Endothelial cell of umbilical vein (primary cell): ENCODE measurements around the gene TSPAN10. TPM values are rescaled to one million over a fixed set of nuclear protein-coding genes. Genes with fewer than 3 reads are reported as not detected.
"Not testable (repeated sequence)": the region's sequence is repeated elsewhere in the genome, so short reads cannot be mapped to it uniquely, and the experiment has no call there.

Experiments used
- BruUV-seq: library from RNA; stranded (reverse); fragments of 400-500 nt; replicated peaks from 2 replicates; lab custom pipeline; 2021; lab: Mats Ljungman, UMichigan
- CTCF ChIA-PET: fragments of 300-600, 350-600 bp; sonication (Branson Sonifier 250); formaldehyde crosslinking; loops from one replicate; lab custom pipeline; 2021; ENCODE audit warnings: antibody characterized with exemption, inconsistent platforms; lab: Charles Lee
- POLR2A ChIA-PET: fragments of 300-600, 350-600 bp; sonication (Branson Sonifier 250); formaldehyde crosslinking; loops from one replicate; lab custom pipeline; 2021; ENCODE audit warnings: antibody characterized with exemption, inconsistent platforms; lab: Charles Lee
- DNase-seq: peaks from one replicate; pipeline ENCODE4 v3.0.0-alpha.2; 2011; ENCODE audit warnings: low read depth, low spot score
- FAIRE-seq: peaks from 2 replicates; lab custom pipeline; 2011; peaks lifted over from hg19 to GRCh38; lab: Jason Lieb, UNC
- H2AFZ ChIP-seq: 2 replicates; pipeline ENCODE4 v1.6.0; 2012; ENCODE audit warnings: low read depth, low read length, control low read depth, inconsistent platforms
- H3K27ac ChIP-seq: 2 replicates; pipeline ENCODE4 v1.5.1; 2011; ENCODE audit warnings: low read depth, mild to moderate bottlenecking, control low read depth, low read length, moderate library complexity; ENCODE audit not compliant: insufficient read depth
- H3K27me3 ChIP-seq, 2 experiments: 2 replicates each; pipeline versions ENCODE4 v1.6.0 to v1.6.1; 2011; ENCODE audit warnings: low read length in 2 of 2, mixed read lengths in 1 of 2; ENCODE audit not compliant: control insufficient read depth in 2 of 2, insufficient read depth in 2 of 2
- H3K36me3 ChIP-seq, 2 experiments: 2 replicates in 1 of 2; 3 replicates in 1 of 2; pipeline ENCODE4 v1.5.1; 2011; ENCODE audit warnings: low read length in 2 of 2, mild to moderate bottlenecking in 1 of 2, moderate library complexity in 1 of 2; ENCODE audit not compliant: control insufficient read depth in 2 of 2, insufficient read depth in 2 of 2; ENCODE audit errors: extremely low read depth in 1 of 2
- H3K4me1 ChIP-seq: 3 replicates; pipeline ENCODE4 v1.5.1; 2011; ENCODE audit warnings: mild to moderate bottlenecking, low read length; ENCODE audit not compliant: control insufficient read depth, insufficient read depth; ENCODE audit errors: extremely low read depth
- H3K4me2 ChIP-seq: 2 replicates; pipeline ENCODE4 v1.6.1; 2011; ENCODE audit warnings: low read length, control low read depth, mixed read lengths; ENCODE audit not compliant: insufficient read depth
- H3K4me3 ChIP-seq, 3 experiments: fragments of 200-600 bp in 1 of 3; sonication (generic), shearing (Covaris generic) in 1 of 3; replicated peaks in 1 of 3; 2 replicates each; pipeline ENCODE4 v1.5.1; 2011 to 2016; ENCODE audit warnings: control low read depth in 3 of 3, low read length in 3 of 3, mild to moderate bottlenecking in 2 of 3, inconsistent platforms in 1 of 3, low read depth in 1 of 3, moderate library complexity in 1 of 3; ENCODE audit not compliant: insufficient read depth in 1 of 3
- H3K79me2 ChIP-seq: 2 replicates; pipeline ENCODE4 v1.6.0; 2012; ENCODE audit warnings: low read length, inconsistent platforms; ENCODE audit not compliant: control insufficient read depth, insufficient read depth
- H3K9ac ChIP-seq: replicated peaks from 2 replicates; pipeline ENCODE3; 2011; ENCODE audit warnings: low read length, control low read depth; ENCODE audit not compliant: insufficient read depth; ENCODE audit errors: extremely low read depth
- H3K9me1 ChIP-seq: replicated peaks from 3 replicates; pipeline ENCODE4 v1.6.0; 2011; ENCODE audit warnings: mild to moderate bottlenecking, low read length; ENCODE audit not compliant: control insufficient read depth, insufficient read depth; ENCODE audit errors: extremely low read depth
- H3K9me3 ChIP-seq: replicated peaks from 2 replicates; pipeline ENCODE4 v1.5.1; 2012; ENCODE audit warnings: low read length, inconsistent platforms; ENCODE audit not compliant: control insufficient read depth, insufficient read depth
- H4K20me1 ChIP-seq: replicated peaks from 2 replicates; pipeline ENCODE3; 2011; ENCODE audit warnings: mild to moderate bottlenecking, low read length; ENCODE audit not compliant: control insufficient read depth, insufficient read depth; ENCODE audit errors: extremely low read depth
- CTCF ChIP-seq, 2 donors: IDR thresholded peaks; 1 replicate in 1 of 2; 2 replicates in 1 of 2; pipeline ENCODE4 v1.5.1; 2011; ENCODE audit warnings: low read length in 2 of 2, mild to moderate bottlenecking in 2 of 2, moderate library complexity in 2 of 2, control low read depth in 1 of 2, inconsistent platforms in 1 of 2, low read depth in 1 of 2; ENCODE audit not compliant: insufficient read depth in 1 of 2; ENCODE audit errors: extremely low read depth in 1 of 2
- EZH2 ChIP-seq: IDR thresholded peaks from 2 replicates; pipeline ENCODE4 v1.6.1; 2012; ENCODE audit warnings: borderline replicate concordance, low read depth, mild to moderate bottlenecking, moderate library complexity, low read length, inconsistent platforms; ENCODE audit not compliant: severe bottlenecking
- FOS ChIP-seq: IDR thresholded peaks from 2 replicates; pipeline ENCODE4 v1.6.1; 2011; ENCODE audit warnings: mild to moderate bottlenecking, low read length, moderate library complexity, borderline replicate concordance; ENCODE audit not compliant: insufficient read depth
- GATA2 ChIP-seq: IDR thresholded peaks from 2 replicates; pipeline ENCODE4 v1.7.0; 2011; ENCODE audit warnings: low read depth, mild to moderate bottlenecking, moderate library complexity, mixed read lengths, low read length; ENCODE audit not compliant: insufficient read length, insufficient read depth
- JUN ChIP-seq: IDR thresholded peaks from 2 replicates; pipeline ENCODE4 v1.6.1; 2011; ENCODE audit warnings: borderline replicate concordance, low read depth; ENCODE audit not compliant: insufficient read length, insufficient read depth
- MAX ChIP-seq: IDR thresholded peaks from 2 replicates; pipeline ENCODE4 v1.6.1; 2011; ENCODE audit not compliant: insufficient read depth, insufficient read length
- MYC ChIP-seq: IDR thresholded peaks from one replicate; pipeline ENCODE4 v1.6.1; 2011; ENCODE audit warnings: mild to moderate bottlenecking, low read depth, low read length
- POLR2A ChIP-seq: IDR thresholded peaks from 2 replicates; pipeline ENCODE4 v1.6.1; 2012; ENCODE audit warnings: low read depth, mild to moderate bottlenecking, control low read depth, low read length
- POLR2AphosphoS5 ChIP-seq: IDR thresholded peaks from 2 replicates; pipeline ENCODE4 v1.6.1; 2012; ENCODE audit warnings: low read depth, mild to moderate bottlenecking, control low read depth, low read length, moderate library complexity; ENCODE audit not compliant: insufficient read depth
- dilution Hi-C: fragments of 300-500 bp; cut with MboI; formaldehyde crosslinking; loops from one replicate; pipeline ENCODE4 v1.15.0; 2019; ENCODE audit warnings: low sequenced_read_pairs; ENCODE audit not compliant: extremely low pct_ligation_motif_present
- intact Hi-C: fragments of 100-400 bp; cut with micrococcal nuclease; formaldehyde crosslinking; loops from one replicate; pipeline ENCODE4 v1.10.0; 2022
- polyA plus RNA-seq, 4 experiments: library from polyadenylated mRNA; depleted of rRNA in 3 of 4; stranded (reverse) in 3 of 4; unstranded in 1 of 4; fragments of >200 nt; gene quantifications; 2 replicates each; pipeline versions ENCODE4 v1.2.1 to v1.2.3, GENCODE V29; 2011 to 2012; ENCODE audit warnings: missing spikeins in 1 of 4
- total RNA-seq: library from RNA; stranded (reverse); gene quantifications from 2 replicates; pipeline ENCODE4 v1.2.3, GENCODE V29; 2021

The TSPAN10 gene
- total and polyA plus RNA-seq, 2 donors (not counting 3 experiments of a cell fraction or from before 2014, with no cell fraction given): 0.91 to 1.1 TPM

- H2AFZ ChIP-seq, H3K4me2 ChIP-seq, H3K4me3 ChIP-seq, H3K9me1 ChIP-seq, H3K27ac ChIP-seq, H3K9ac ChIP-seq, intact Hi-C loops, H3K79me2 ChIP-seq, POLR2A ChIA-PET, H3K9me3 ChIP-seq, BruUV-seq, H3K27me3 ChIP-seq, dilution Hi-C loops, H3K4me1 ChIP-seq, H4K20me1 ChIP-seq: not testable (repeated sequence)
- peak; percentile 37 for DNase-seq
- CTCF ChIA-PET: interaction anchor here (0.7 to 2.2 kb wide), 3 partner anchors 21 to 1102 kb away, joined by 3 to 6 read pairs (median 4); partner anchors contain the start of gene MRPL12
- TF ChIP-seq CTCF (IDR thresholded peaks at IDR 0.05; ENCODE audit: extremely low read depth in 1 of 2, insufficient read depth in 1 of 2, low read depth in 1 of 2, low read length in 2 of 2): peak; percentile 14 to 50
- peak; percentile 100 for FAIRE-seq
- H3K36me3 ChIP-seq: peaks cover 4 to 29% of the 10 kb centered on the region in 2 experiments
These were observed 38.7 kb downstream of the TSPAN10 start for GRCh38 chr17:81675515-81676221.

GRCh38 chr17:81676906-81677305 is 39.9 kb downstream of the TSPAN10 start:
- no peak overlapping the region for H3K4me2 ChIP-seq
- H3K27ac ChIP-seq: no peak overlapping the region
- peaks cover 8% of the 10 kb centered on the region for H3K79me2 ChIP-seq
- intact Hi-C loops: no loop called here
- DNase-seq: no peak
- no peaks in the 10 kb centered on the region for H4K20me1 ChIP-seq
- no TSS peak for BruUV-seq
- no peaks in the 10 kb centered on the region for H3K27me3 ChIP-seq
- ChIA-PET POLR2A (no interaction called here), CTCF (interaction anchor here (1.4 to 2.2 kb wide), 2 partner anchors 22 to 1100 kb away, joined by 3 to 6 read pairs; no protein-coding TSS in a partner anchor)
- peaks cover 0 to 21% of the 10 kb centered on the region in 2 experiments for H3K36me3 ChIP-seq
- no peak for FAIRE-seq
- no peaks in the 10 kb centered on the region for H3K4me1 ChIP-seq
- no peaks in the 10 kb centered on the region for H3K9me3 ChIP-seq
- H3K9ac ChIP-seq: no peak overlapping the region
- dilution Hi-C loops: no loop called here
- TF ChIP-seq MAX: no peak
- no peak for TF ChIP-seq EZH2
- no peak for TF ChIP-seq POLR2AphosphoS5
- TF ChIP-seq MYC: no peak
- no peak for TF ChIP-seq GATA2
- no peak for TF ChIP-seq POLR2A
- TF ChIP-seq CTCF (IDR thresholded peaks at IDR 0.05; ENCODE audit: extremely low read depth in 1 of 2, insufficient read depth in 1 of 2, low read depth in 1 of 2, low read length in 2 of 2): no peak
- TF ChIP-seq JUN: no peak
- no peak for TF ChIP-seq FOS
- H2AFZ ChIP-seq: no peak overlapping the region
- H3K4me3 ChIP-seq: no peak overlapping the region
- H3K9me1 ChIP-seq: no peaks in the 10 kb centered on the region
